AG04450 (cell line): ENCODE data around the gene ZMYND8. TPM values are rescaled to one million over a fixed set of nuclear protein-coding genes. Genes with fewer than 3 reads are reported as not detected.
"Not testable (repeated sequence)": the region's sequence is repeated elsewhere in the genome, so short reads cannot be mapped to it uniquely, and the experiment has no call there.

ENCODE experiments used
- CTCF ChIA-PET: fragments of 300-600, 350-600 bp; formaldehyde crosslinking; extraction: SDS; loops from one replicate; lab custom pipeline; 2022; ENCODE audit warnings: antibody characterized with exemption, inconsistent platforms; lab: Charles Lee
- POLR2A ChIA-PET: fragments of 350-600 bp; formaldehyde crosslinking; extraction: SDS; loops from one replicate; lab custom pipeline; 2021; ENCODE audit warnings: antibody characterized with exemption, inconsistent platforms; lab: Yijun Ruan, JAX
- DNase-seq: peaks from one replicate; pipeline ENCODE4 v3.0.0-alpha.2; 2011; ENCODE audit warnings: low read depth, low spot score
- H3K27ac ChIP-seq: one replicate; pipeline ENCODE4 v1.5.1; 2012; ENCODE audit warnings: low read depth, low read length, control low read depth
- H3K27me3 ChIP-seq: one replicate; pipeline ENCODE4 v1.6.0; 2012; ENCODE audit warnings: low read length; ENCODE audit not compliant: control insufficient read depth, insufficient read depth
- H3K4me3 ChIP-seq: 2 replicates; pipeline ENCODE4 v1.5.1; 2011; ENCODE audit warnings: mild to moderate bottlenecking, low read depth, low read length, control low read depth
- H3K9me3 ChIP-seq: 2 replicates; pipeline ENCODE4 v1.5.1; 2012; ENCODE audit warnings: low read length; ENCODE audit not compliant: control insufficient read depth, insufficient read depth
- CTCF ChIP-seq: IDR thresholded peaks from 2 replicates; pipeline ENCODE4 v1.5.1; 2011; ENCODE audit warnings: low read depth, low read length, control low read depth, inconsistent platforms
- polyA plus RNA-seq: library from polyadenylated mRNA; depleted of rRNA; stranded (reverse); fragments of >200 nt; gene quantifications from 2 replicates; pipeline ENCODE4 v1.2.3, GENCODE V29; 2011

Gene ZMYND8
- polyA plus RNA-seq, 1 experiment = 23.1 TPM

- DNase-seq = no peak
- Histone ChIP-seq H3K27ac (no peak overlapping the region), H3K9me3 (no peaks in the 10 kb centered on the region), H3K27me3 (no peaks in the 10 kb centered on the region), H3K4me3 (no peak overlapping the region)
- ChIA-PET CTCF (no interaction called here), POLR2A (no interaction called here)
- TF ChIP-seq CTCF = no peak
These were observed 88.9 kb downstream of the ZMYND8 start for GRCh38 chr20:47267621-47268020.

DNA sequence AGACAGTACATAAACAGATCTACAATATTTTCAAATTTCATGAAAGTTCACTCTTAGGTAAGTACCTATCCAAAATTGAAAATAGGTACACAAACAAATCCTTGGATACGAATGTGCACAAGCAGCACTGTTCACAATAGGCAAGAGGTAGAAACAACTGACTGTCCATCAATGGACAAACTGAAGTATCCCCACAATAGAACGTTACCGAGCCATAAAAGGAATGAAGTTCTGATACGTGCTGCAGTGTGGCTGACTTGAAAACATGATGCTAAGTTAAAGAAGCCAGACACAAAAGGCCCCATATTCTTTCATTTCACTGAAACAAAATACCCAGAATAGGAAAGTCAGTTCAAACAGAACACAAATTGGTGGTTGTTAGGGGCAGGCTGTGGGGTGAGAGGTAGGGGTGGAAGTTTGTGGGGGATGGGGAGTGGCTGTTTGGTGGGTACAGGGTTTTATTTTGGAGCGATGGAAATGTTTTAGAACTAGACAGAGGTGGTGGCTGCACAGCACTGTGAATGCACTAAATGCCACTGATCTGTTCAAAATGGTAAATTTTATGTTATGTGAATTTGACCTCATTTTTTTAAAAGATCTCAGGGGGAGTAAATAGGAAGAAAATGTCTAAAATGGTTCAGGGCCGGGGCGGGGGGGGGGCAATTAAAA, 89.5 kb downstream of the ZMYND8 start:
- ChIA-PET POLR2A (no interaction called here), CTCF (no interaction called here)

GRCh38 chr20:47265984-47266383, 90.5 kb downstream of the ZMYND8 start:
- Histone ChIP-seq H3K9me3 (no peaks in the 10 kb centered on the region), H3K4me3 (no peak overlapping the region), H3K27me3 (no peaks in the 10 kb centered on the region), H3K27ac (no peak overlapping the region)
- POLR2A ChIA-PET = no interaction called here
- CTCF ChIA-PET = interaction anchor here (1.2 kb wide), 1 partner anchor 118 kb away, joined by 4 read pairs; no protein-coding TSS in a partner anchor
- no peak for DNase-seq
- no peak for TF ChIP-seq CTCF

More for the DNA sequence above, 89.5 kb downstream of the ZMYND8 start:
- Histone ChIP-seq H3K4me3 (no peak overlapping the region), H3K27me3 (no peaks in the 10 kb centered on the region), H3K9me3 (no peaks in the 10 kb centered on the region), H3K27ac (no peak overlapping the region)
- no peak for DNase-seq
- no peak for TF ChIP-seq CTCF

DNA sequence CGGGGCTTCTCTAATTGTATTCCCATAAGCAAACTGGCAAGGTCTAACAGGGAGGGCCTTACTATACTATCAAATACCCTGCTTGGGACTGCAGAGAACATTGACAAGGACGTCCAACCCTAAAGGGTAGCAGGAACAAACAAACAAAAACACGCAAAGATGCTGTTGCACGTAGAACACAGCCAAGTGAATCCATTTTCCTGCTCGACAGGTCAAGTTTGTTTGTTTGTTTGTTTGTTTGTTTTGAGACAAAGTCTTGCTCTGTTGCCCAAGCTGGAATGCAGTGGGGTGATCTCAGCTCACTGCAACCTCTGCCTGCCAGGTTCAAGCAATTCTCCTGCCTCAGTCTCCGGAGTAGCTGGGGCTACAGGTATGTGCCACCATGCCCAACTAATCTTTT, 91.3 kb downstream of the ZMYND8 start:
- ChIA-PET POLR2A (no interaction called here), CTCF (interaction anchor here (1.2 to 4.3 kb wide), 2 partner anchors 8 to 118 kb away, joined by 4 to 31 read pairs; no protein-coding TSS in a partner anchor)
- DNase-seq = no peak
- H3K27ac ChIP-seq = no peak overlapping the region
- no peak overlapping the region for H3K4me3 ChIP-seq
- H3K9me3 ChIP-seq = no peaks in the 10 kb centered on the region
- H3K27me3 ChIP-seq = no peaks in the 10 kb centered on the region
- no peak for TF ChIP-seq CTCF

DNA sequence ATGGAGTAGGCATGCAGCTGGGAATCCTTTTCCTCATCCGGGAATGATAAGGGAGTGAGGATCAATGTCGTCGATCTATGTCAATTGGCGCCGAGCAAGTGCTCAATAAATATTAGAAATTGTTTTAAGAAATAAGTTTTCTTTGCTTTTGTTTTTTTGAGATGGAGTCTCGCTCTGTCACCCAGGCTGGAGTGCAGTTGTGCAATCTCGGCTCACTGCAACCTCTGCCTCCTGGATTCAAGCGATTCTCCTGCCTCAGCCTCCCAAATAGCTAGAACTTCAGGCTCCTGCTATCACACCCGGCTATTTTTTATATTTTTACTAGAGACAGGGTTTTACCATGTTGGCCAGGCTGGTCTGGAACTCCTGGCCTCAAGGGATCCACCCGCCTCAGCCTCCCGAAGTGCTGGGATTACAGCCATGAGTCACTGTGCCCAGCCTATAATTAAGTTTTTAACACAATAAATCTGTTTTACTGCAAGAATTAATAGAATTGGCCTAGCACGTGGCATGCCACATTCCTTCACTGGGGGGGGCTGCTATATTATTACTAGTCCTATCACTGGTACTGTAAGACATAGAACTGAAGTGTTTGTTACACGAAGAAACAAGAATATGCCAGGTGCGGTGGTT, 92.2 kb downstream of the ZMYND8 start:
- H3K9me3 ChIP-seq, H3K4me3 ChIP-seq, H3K27me3 ChIP-seq, DNase-seq, POLR2A ChIA-PET, H3K27ac ChIP-seq: not testable (repeated sequence)
- CTCF ChIA-PET = interaction anchor here (1.2 to 4.3 kb wide), 3 partner anchors 9 to 120 kb away, joined by 4 to 31 read pairs (median 19); no protein-coding TSS in a partner anchor
